Daoy (cell line): ENCODE measurements around the gene LRRC19. TPM values are rescaled to one million over a fixed set of nuclear protein-coding genes. Genes with fewer than 3 reads are reported as not detected.

Experiments used
- DNase-seq: peaks from one replicate; pipeline ENCODE4 v3.0.0-alpha.2; 2015; ENCODE audit warnings: low read depth
- total RNA-seq: library from RNA; depleted of rRNA; stranded (reverse); fragments of >200 nt; shearing (Covaris generic); gene quantifications from 2 replicates; pipeline ENCODE4 v1.2.3, GENCODE V29; 2014; rRNA removed

The LRRC19 gene
- total RNA-seq: not detected in 2 replicates

- DNase-seq: no peak
Measured at GRCh38 chr9:27005491-27005890, at the start of gene LRRC19. LRRC19 (minus strand) TSS chr9:27005672; CDS start chr9:26999694, 5,978 bp downstream.

- DNase-seq: no peak
Measured at GRCh38 chr9:27054841-27055240, 49.4 kb upstream of the LRRC19 start.

- DNase-seq: no peak
Measured at GRCh38 chr9:27054125-27054524, 48.7 kb upstream of the LRRC19 start.

GRCh38 chr9:27053369-27054022, 48.0 kb upstream of the LRRC19 start:
- no peak for DNase-seq

- no peak for DNase-seq
Measured at GRCh38 chr9:27047136-27047535, 41.7 kb upstream of the LRRC19 start.

- no peak for DNase-seq
Measured at GRCh38 chr9:27043176-27043575, 37.7 kb upstream of the LRRC19 start.

- no peak for DNase-seq
Measured at GRCh38 chr9:27042476-27042875, 37.0 kb upstream of the LRRC19 start.

GRCh38 chr9:27041746-27042145, 36.3 kb upstream of the LRRC19 start:
- no peak for DNase-seq

GRCh38 chr9:27037499-27037898, 32.0 kb upstream of the LRRC19 start:
- DNase-seq: no peak

GRCh38 chr9:27033815-27034403, 28.4 kb upstream of the LRRC19 start:
- peak; percentile 52 for DNase-seq

GRCh38 chr9:27029186-27029585, 23.7 kb upstream of the LRRC19 start:
- no peak for DNase-seq

GRCh38 chr9:27022920-27023319, 17.4 kb upstream of the LRRC19 start:
- DNase-seq: no peak

GRCh38 chr9:27019589-27019988, 14.1 kb upstream of the LRRC19 start:
- DNase-seq: no peak

- no peak for DNase-seq
Measured at GRCh38 chr9:27003426-27004077, 1.9 kb downstream of the LRRC19 start.

GRCh38 chr9:26995810-26996209, 9.7 kb downstream of the LRRC19 start:
- DNase-seq: no peak

GRCh38 chr9:26983340-26983739, 22.1 kb downstream of the LRRC19 start:
- no peak for DNase-seq

GRCh38 chr9:26975728-26976707, 29.5 kb downstream of the LRRC19 start:
- peak; percentile 62 for DNase-seq

GRCh38 chr9:26974927-26975326, 30.5 kb downstream of the LRRC19 start:
- DNase-seq: no peak

GRCh38 chr9:26973989-26974388, 31.5 kb downstream of the LRRC19 start:
- DNase-seq: no peak

- DNase-seq: no peak
Measured at GRCh38 chr9:26971721-26972120, 33.8 kb downstream of the LRRC19 start.

GRCh38 chr9:26956860-26957233, 48.6 kb downstream of the LRRC19 start:
- DNase-seq: no peak
